HG03354 (cell line): ENCODE data around the gene BTG2.
A peak's percentile ranks its signal among the peaks of the same experiment; 100 is the strongest.

ENCODE experiments used
- ATAC-seq: cut with Tn5 transposase; IDR thresholded peaks from one replicate; pipeline ENCODE4 v1.9.1; 2021; ENCODE audit warnings: mild to moderate bottlenecking; ENCODE audit not compliant: unreplicated experiment, poor library complexity, severe bottlenecking

The BTG2 gene

GRCh38 chr1:203331224-203331623 is 25.9 kb downstream of the BTG2 start:
- ATAC-seq: no peak

- no peak for ATAC-seq
Measured at GRCh38 chr1:203335503-203335902, 30.2 kb downstream of the BTG2 start.

GRCh38 chr1:203336097-203336496 is 30.8 kb downstream of the BTG2 start:
- ATAC-seq: no peak

- ATAC-seq: no peak
Measured at GRCh38 chr1:203338335-203339036, 33.2 kb downstream of the BTG2 start.

- ATAC-seq: peak; percentile 59
Measured at GRCh38 chr1:203340112-203340790, 34.9 kb downstream of the BTG2 start.

- ATAC-seq: no peak
Measured at GRCh38 chr1:203342192-203342940, 37.0 kb downstream of the BTG2 start.

- ATAC-seq: no peak
Measured at GRCh38 chr1:203343956-203344754, 38.8 kb downstream of the BTG2 start.

GRCh38 chr1:203346060-203346768 is 40.9 kb downstream of the BTG2 start:
- ATAC-seq: no peak

GRCh38 chr1:203346769-203347102 is 41.4 kb downstream of the BTG2 start:
- ATAC-seq: no peak

GRCh38 chr1:203349166-203349565 is 43.8 kb downstream of the BTG2 start:
- ATAC-seq: no peak

- ATAC-seq: no peak
Measured at GRCh38 chr1:203349773-203350524, 44.6 kb downstream of the BTG2 start.

- ATAC-seq: no peak
Measured at GRCh38 chr1:203351037-203351625, 45.8 kb downstream of the BTG2 start, which contains the start of gene FMOD. Gene FMOD (minus strand): TSS chr1:203351122. CDS start chr1:203348270, 2,852 bp downstream.

- ATAC-seq: no peak
Measured at GRCh38 chr1:203353486-203353885, 48.2 kb downstream of the BTG2 start.

GRCh38 chr1:203354246-203354645 is 48.9 kb downstream of the BTG2 start:
- no peak for ATAC-seq

GRCh38 chr1:203359010-203359571 is 53.8 kb downstream of the BTG2 start:
- ATAC-seq: no peak
